ENCODE measurements around the gene OGFRL1. TPM values are rescaled to one million over a fixed set of nuclear protein-coding genes. Genes with fewer than 3 reads are reported as not detected.

OGFRL1 gene
- total RNA-seq, 1 experiment from 2014 or later, result 10.3 TPM

DNA sequence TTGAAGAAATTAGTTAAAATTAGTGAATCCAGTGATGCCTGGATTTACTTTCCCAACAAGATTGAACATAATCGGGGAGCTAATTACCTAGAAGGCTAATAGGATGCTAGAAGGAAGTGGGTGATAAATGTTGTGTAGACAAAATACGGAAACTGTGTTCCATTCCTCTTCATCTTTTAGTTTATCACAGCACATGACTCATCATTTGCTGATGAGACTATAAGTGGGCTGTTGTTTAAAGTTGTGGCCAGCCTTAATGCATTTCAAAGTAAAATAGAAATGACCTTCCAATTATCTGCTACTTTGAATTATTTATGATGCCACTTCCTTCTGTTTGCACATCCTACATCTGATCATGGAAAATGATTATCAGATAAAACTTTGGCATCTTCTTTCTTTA is 43.4 kb downstream of the OGFRL1 start:
- intact Hi-C loops (cut with micrococcal nuclease), result no loop called here
- Histone ChIP-seq H3K4me1 (ENCODE audit: control insufficient read depth in 1 of 2, insufficient read depth in 2 of 2, low read length in 2 of 2) (no peaks in the 10 kb centered on the region; a peak in 1 of 4 replicates), H3K9ac (ENCODE audit: low read length) (no peak overlapping the region), H3K9me2 (ENCODE audit: insufficient read depth) (no peaks in the 10 kb centered on the region), H3K36me3 (ENCODE audit: control insufficient read depth in 1 of 2, insufficient read depth in 2 of 2, low read length in 2 of 2) (no peaks in the 10 kb centered on the region), H3K9me3 (ENCODE audit: control insufficient read depth in 1 of 2, insufficient read depth in 1 of 2, low read depth in 1 of 2, low read length in 2 of 2) (no peaks in the 10 kb centered on the region), H2AFZ (ENCODE audit: low read depth, low read length, poor library complexity, severe bottlenecking) (no peak overlapping the region), H4K20me1 (ENCODE audit: insufficient read depth) (no peaks in the 10 kb centered on the region), H3K27me3 (ENCODE audit: insufficient read depth, low read length) (no peaks in the 10 kb centered on the region), H3K79me2 (ENCODE audit: insufficient read depth, low read length) (no peaks in the 10 kb centered on the region), H3K4me3 (replicated peaks in 1 of 2; ENCODE audit: low read depth in 1 of 2, low read length in 2 of 2) (no peak overlapping the region), H3K27ac (ENCODE audit: low read depth, low read length) (no peak overlapping the region), H3K4me2 (ENCODE audit: low read length) (no peak overlapping the region)
- ChIA-PET RAD21 (ENCODE audit: low non-redundant PET in 1 of 2, low total read pairs in 2 of 2, uncharacterized antibody in 2 of 2, unreplicated experiment in 2 of 2) (no interaction called here), CTCF (no interaction called here), POLR2A (no interaction called here)
- BruUV-seq (replicated peaks), result no TSS peak
- ATAC-seq (no peak), DNase-seq (ENCODE audit: low read depth, low spot score) (no peak)
- no peak for TF ChIP-seq YY1 (IDR thresholded peaks at IDR 0.05; ENCODE audit: extremely low read depth, insufficient replicate concordance, low read depth, low read length)
- TF ChIP-seq CBX3 (IDR thresholded peaks at IDR 0.05; ENCODE audit: low read depth), result no peak
- TF ChIP-seq, protein P1, sequence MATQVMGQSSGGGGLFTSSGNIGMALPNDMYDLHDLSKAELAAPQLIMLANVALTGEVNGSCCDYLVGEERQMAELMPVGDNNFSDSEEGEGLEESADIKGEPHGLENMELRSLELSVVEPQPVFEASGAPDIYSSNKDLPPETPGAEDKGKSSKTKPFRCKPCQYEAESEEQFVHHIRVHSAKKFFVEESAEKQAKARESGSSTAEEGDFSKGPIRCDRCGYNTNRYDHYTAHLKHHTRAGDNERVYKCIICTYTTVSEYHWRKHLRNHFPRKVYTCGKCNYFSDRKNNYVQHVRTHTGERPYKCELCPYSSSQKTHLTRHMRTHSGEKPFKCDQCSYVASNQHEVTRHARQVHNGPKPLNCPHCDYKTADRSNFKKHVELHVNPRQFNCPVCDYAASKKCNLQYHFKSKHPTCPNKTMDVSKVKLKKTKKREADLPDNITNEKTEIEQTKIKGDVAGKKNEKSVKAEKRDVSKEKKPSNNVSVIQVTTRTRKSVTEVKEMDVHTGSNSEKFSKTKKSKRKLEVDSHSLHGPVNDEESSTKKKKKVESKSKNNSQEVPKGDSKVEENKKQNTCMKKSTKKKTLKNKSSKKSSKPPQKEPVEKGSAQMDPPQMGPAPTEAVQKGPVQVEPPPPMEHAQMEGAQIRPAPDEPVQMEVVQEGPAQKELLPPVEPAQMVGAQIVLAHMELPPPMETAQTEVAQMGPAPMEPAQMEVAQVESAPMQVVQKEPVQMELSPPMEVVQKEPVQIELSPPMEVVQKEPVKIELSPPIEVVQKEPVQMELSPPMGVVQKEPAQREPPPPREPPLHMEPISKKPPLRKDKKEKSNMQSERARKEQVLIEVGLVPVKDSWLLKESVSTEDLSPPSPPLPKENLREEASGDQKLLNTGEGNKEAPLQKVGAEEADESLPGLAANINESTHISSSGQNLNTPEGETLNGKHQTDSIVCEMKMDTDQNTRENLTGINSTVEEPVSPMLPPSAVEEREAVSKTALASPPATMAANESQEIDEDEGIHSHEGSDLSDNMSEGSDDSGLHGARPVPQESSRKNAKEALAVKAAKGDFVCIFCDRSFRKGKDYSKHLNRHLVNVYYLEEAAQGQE (IDR thresholded peaks at IDR 0.05; ENCODE audit: low read depth), result no peak
- no peak for TF ChIP-seq POLR2AphosphoS5 (IDR thresholded peaks at IDR 0.05; ENCODE audit: low read depth, low read length)
- no peak for TF ChIP-seq ZNF274 (IDR thresholded peaks at IDR 0.05; ENCODE audit: low read depth, low read length)
- TF ChIP-seq, protein P2, sequence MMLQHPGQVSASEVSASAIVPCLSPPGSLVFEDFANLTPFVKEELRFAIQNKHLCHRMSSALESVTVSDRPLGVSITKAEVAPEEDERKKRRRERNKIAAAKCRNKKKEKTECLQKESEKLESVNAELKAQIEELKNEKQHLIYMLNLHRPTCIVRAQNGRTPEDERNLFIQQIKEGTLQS (IDR thresholded peaks at IDR 0.05), result no peak
- no peak for TF ChIP-seq FOSL1 (IDR thresholded peaks at IDR 0.05; ENCODE audit: low read depth)
- TF ChIP-seq SIN3A (IDR thresholded peaks at IDR 0.05; ENCODE audit: low read depth), result no peak
- no peak for TF ChIP-seq TCF7L2 (IDR thresholded peaks at IDR 0.05; ENCODE audit: borderline replicate concordance, extremely low read depth, insufficient read depth, insufficient read length)
- no peak for TF ChIP-seq ZFX (IDR thresholded peaks at IDR 0.05)
- TF ChIP-seq RAD21 (IDR thresholded peaks at IDR 0.05; ENCODE audit: low read depth), result no peak
- TF ChIP-seq, protein P3, sequence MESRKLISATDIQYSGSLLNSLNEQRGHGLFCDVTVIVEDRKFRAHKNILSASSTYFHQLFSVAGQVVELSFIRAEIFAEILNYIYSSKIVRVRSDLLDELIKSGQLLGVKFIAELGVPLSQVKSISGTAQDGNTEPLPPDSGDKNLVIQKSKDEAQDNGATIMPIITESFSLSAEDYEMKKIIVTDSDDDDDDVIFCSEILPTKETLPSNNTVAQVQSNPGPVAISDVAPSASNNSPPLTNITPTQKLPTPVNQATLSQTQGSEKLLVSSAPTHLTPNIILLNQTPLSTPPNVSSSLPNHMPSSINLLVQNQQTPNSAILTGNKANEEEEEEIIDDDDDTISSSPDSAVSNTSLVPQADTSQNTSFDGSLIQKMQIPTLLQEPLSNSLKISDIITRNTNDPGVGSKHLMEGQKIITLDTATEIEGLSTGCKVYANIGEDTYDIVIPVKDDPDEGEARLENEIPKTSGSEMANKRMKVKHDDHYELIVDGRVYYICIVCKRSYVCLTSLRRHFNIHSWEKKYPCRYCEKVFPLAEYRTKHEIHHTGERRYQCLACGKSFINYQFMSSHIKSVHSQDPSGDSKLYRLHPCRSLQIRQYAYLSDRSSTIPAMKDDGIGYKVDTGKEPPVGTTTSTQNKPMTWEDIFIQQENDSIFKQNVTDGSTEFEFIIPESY (IDR thresholded peaks at IDR 0.05; ENCODE audit: extremely low read depth, insufficient replicate concordance, low read length), result no peak
- TF ChIP-seq, protein P4, sequence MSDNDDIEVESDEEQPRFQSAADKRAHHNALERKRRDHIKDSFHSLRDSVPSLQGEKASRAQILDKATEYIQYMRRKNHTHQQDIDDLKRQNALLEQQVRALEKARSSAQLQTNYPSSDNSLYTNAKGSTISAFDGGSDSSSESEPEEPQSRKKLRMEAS (IDR thresholded peaks at IDR 0.05), result no peak
- TF ChIP-seq EGR1 (IDR thresholded peaks at IDR 0.05; ENCODE audit: low read depth), result no peak
- TF ChIP-seq CEBPB (IDR thresholded peaks at IDR 0.05; ENCODE audit: low read depth), result no peak
- TF ChIP-seq ELF1 (IDR thresholded peaks at IDR 0.05; ENCODE audit: borderline replicate concordance, low read depth), result no peak

All from HCT116 (cell line).